ENCODE data around the gene IFT88. TPM values are rescaled to one million over a fixed set of nuclear protein-coding genes. Genes with fewer than 3 reads are reported as not detected.

Gene IFT88
- polyA plus RNA-seq, 1 of the 3 experiments (the other 2 are of a cell fraction), result 6.2 TPM

DNA sequence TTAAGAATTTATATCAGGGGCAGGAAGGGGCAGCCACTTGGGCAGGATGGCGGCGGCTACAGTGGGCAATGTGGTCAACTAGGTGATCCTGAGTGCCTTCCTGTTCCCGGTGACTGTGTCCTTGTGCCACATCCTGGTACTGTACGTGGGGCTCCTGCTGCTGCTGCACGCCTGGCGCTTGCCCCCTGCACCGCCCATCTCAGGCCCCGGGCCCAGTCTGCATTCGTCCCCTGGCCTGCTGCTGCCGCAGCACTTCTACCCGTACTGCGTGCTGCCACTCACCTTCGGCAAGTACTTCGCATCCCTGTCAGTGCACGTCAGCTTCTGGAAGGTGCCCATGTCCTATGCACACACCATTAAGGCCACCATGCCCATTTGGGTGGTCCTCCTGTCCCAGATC is 40.1 kb downstream of the IFT88 start:
- Histone ChIP-seq H3K79me2 (ENCODE audit: insufficient read depth) (no peaks in the 10 kb centered on the region), H3K4me1 (ENCODE audit: control insufficient read depth in 1 of 2, insufficient read depth in 2 of 2, low read depth in 1 of 2, low read length in 1 of 2) (no peaks in the 10 kb centered on the region), H3F3A (replicated peaks; ENCODE audit: insufficient read depth) (no peaks in the 10 kb centered on the region), H3K9me2 (no peaks in the 10 kb centered on the region), H3K9ac (no peak overlapping the region), H3K27ac (ENCODE audit: low read depth in 2 of 2, low read length in 1 of 2) (no peak overlapping the region), H4K20me1 (ENCODE audit: insufficient read depth) (no peaks in the 10 kb centered on the region), H3K4me2 (no peak overlapping the region), H3K27me3 (ENCODE audit: insufficient read depth) (no peaks in the 10 kb centered on the region), H3K4me3 (ENCODE audit: low read depth in 2 of 2, low read length in 1 of 2) (no peak overlapping the region), H2AFZ (ENCODE audit: low read depth) (no peak overlapping the region), H3K9me3 (no peaks in the 10 kb centered on the region), H3K36me3 (replicated peaks in 1 of 2; ENCODE audit: control insufficient read depth in 1 of 2, insufficient read depth in 2 of 2, low read length in 1 of 2) (peaks cover 4 to 14% of the 10 kb centered on the region in 2 experiments)
- POLR2A ChIA-PET, result no interaction called here
- TF ChIP-seq, protein P1, sequence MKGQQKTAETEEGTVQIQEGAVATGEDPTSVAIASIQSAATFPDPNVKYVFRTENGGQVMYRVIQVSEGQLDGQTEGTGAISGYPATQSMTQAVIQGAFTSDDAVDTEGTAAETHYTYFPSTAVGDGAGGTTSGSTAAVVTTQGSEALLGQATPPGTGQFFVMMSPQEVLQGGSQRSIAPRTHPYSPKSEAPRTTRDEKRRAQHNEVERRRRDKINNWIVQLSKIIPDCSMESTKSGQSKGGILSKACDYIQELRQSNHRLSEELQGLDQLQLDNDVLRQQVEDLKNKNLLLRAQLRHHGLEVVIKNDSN (IDR thresholded peaks at IDR 0.05; ENCODE audit: borderline replicate concordance, low read depth), result no peak
- TF ChIP-seq EZH2phosphoT487 (IDR thresholded peaks at IDR 0.05; ENCODE audit: borderline replicate concordance, low read depth), result no peak
- no peak for TF ChIP-seq SMC3 (IDR thresholded peaks at IDR 0.05; ENCODE audit: low read depth, low read length)
- no peak for TF ChIP-seq RXRA (IDR thresholded peaks at IDR 0.05; ENCODE audit: borderline replicate concordance, low read depth)
- TF ChIP-seq JUND (IDR thresholded peaks at IDR 0.05), result no peak
- TF ChIP-seq FOSL2 (IDR thresholded peaks at IDR 0.05; ENCODE audit: borderline replicate concordance, low read depth), result no peak
- no peak for TF ChIP-seq RCOR1 (IDR thresholded peaks at IDR 0.05; ENCODE audit: low read length)
- TF ChIP-seq MEF2A (IDR thresholded peaks at IDR 0.05; ENCODE audit: borderline replicate concordance, low read depth), result no peak
- TF ChIP-seq RFX5 (IDR thresholded peaks at IDR 0.05; ENCODE audit: low read length), result no peak
- TF ChIP-seq RAD21 (IDR thresholded peaks at IDR 0.05; ENCODE audit: low read length), result no peak
- no peak for TF ChIP-seq GABPA (IDR thresholded peaks at IDR 0.05; ENCODE audit: low read depth)
- TF ChIP-seq, protein P2, sequence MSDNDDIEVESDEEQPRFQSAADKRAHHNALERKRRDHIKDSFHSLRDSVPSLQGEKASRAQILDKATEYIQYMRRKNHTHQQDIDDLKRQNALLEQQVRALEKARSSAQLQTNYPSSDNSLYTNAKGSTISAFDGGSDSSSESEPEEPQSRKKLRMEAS (IDR thresholded peaks at IDR 0.05; ENCODE audit: low read depth), result no peak
- no peak for TF ChIP-seq MXI1 (IDR thresholded peaks at IDR 0.05; ENCODE audit: low read depth, low read length)
- TF ChIP-seq NFIC (IDR thresholded peaks at IDR 0.05; ENCODE audit: borderline replicate concordance), result no peak
- no peak for TF ChIP-seq YY1 (IDR thresholded peaks at IDR 0.05; ENCODE audit: low read depth)
- DNase-seq, result no peak
- CTCF ChIA-PET, result interaction anchor here (0.7 kb wide), 1 partner anchor 9 kb away, joined by 3 read pairs; no protein-coding TSS in a partner anchor
- WGBS (ENCODE audit: low lambda C conversion rate), result 100% methylated on average over 5 of the region's 15 CpGs

DNA sequence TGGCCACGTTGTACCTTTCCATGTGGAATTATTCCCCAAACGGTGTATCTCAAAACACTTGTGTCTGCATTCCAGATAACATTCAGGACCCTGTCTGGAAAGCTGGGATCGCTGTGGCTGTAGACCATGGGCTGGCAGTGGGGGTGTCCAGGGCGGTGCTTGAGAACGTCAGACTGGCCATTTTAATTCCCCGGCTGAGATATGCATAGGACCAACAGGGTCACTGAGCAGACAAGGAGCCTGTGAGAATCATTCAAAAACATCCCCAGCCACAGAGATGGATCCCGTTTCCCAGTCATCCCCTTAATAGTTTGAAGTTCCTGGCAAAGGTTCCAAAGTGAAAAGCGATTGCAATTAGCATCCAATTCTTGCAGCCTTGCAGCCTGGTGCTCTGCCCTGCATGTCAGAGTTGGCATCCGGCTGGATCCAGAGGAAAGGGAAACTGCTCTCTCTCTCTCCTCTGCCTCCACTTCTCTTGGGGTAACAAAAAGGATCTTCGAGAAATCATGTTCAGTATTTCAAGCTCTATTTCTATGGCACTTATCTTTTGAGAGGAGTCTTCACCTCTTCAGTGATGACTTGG is 41.6 kb downstream of the IFT88 start:
- Histone ChIP-seq H3K27ac (ENCODE audit: low read depth in 2 of 2, low read length in 1 of 2) (no peak overlapping the region), H3K9me2 (no peaks in the 10 kb centered on the region), H2AFZ (ENCODE audit: low read depth) (no peak overlapping the region), H3K9ac (no peak overlapping the region), H3K79me2 (ENCODE audit: insufficient read depth) (no peaks in the 10 kb centered on the region), H3K4me3 (ENCODE audit: low read depth in 2 of 2, low read length in 1 of 2) (no peak overlapping the region), H3K4me2 (no peak overlapping the region), H3K27me3 (ENCODE audit: insufficient read depth) (no peaks in the 10 kb centered on the region), H3F3A (replicated peaks; ENCODE audit: insufficient read depth) (no peaks in the 10 kb centered on the region), H3K9me3 (no peaks in the 10 kb centered on the region), H4K20me1 (ENCODE audit: insufficient read depth) (no peaks in the 10 kb centered on the region), H3K4me1 (ENCODE audit: control insufficient read depth in 1 of 2, insufficient read depth in 2 of 2, low read depth in 1 of 2, low read length in 1 of 2) (no peaks in the 10 kb centered on the region), H3K36me3 (replicated peaks in 1 of 2; ENCODE audit: control insufficient read depth in 1 of 2, insufficient read depth in 2 of 2, low read length in 1 of 2) (peaks cover 4 to 14% of the 10 kb centered on the region in 2 experiments)
- TF ChIP-seq GATA2 (CRISPR knock-in tag; IDR thresholded peaks at IDR 0.05) (no peak), EZH2phosphoT487 (IDR thresholded peaks at IDR 0.05; ENCODE audit: borderline replicate concordance, low read depth) (no peak), FOSL2 (IDR thresholded peaks at IDR 0.05; ENCODE audit: borderline replicate concordance, low read depth) (no peak), NRF1 (IDR thresholded peaks at IDR 0.05; ENCODE audit: low read depth, low read length) (no peak), TEAD4 (IDR thresholded peaks at IDR 0.05; ENCODE audit: borderline replicate concordance, insufficient read depth) (no peak)
- POLR2A ChIA-PET, result no interaction called here
- 94% methylated on average over 10 of the region's 10 CpGs for WGBS (ENCODE audit: low lambda C conversion rate)
- CTCF ChIA-PET, result no interaction called here
- no peak for DNase-seq
